Activated B cell treated with CpG ODN at 0.5 μM for 24 hours (primary cell): ENCODE results near the gene PIGW. TPM values are rescaled to one million over a fixed set of nuclear protein-coding genes. Genes with fewer than 3 reads are reported as not detected.
A peak's percentile ranks its signal among the peaks of the same experiment; 100 is the strongest.

Experiments used
- ATAC-seq: fragments of 200-7000 bp; cut with Tn5 transposase; one replicate; pipeline ENCODE4 v1.10.0; 2021; ENCODE audit warnings: low read depth, mild to moderate bottlenecking, moderate library complexity
- CTCF ChIA-PET: fragments of 350-600 bp; sonication (Branson Sonifier 250); formaldehyde crosslinking; loops from one replicate; lab custom pipeline; 2021; ENCODE audit warnings: antibody characterized with exemption; lab: Charles Lee
- POLR2A ChIA-PET: fragments of 350-600 bp; sonication (Branson Sonifier 250); formaldehyde crosslinking; loops from one replicate; lab custom pipeline; 2021; ENCODE audit warnings: antibody characterized with exemption; lab: Charles Lee
- DNase-seq: peaks from one replicate; pipeline ENCODE4 v3.0.0; 2022
- H3K27ac Mint-ChIP-seq: one replicate; pipeline ENCODE4 v1.8.0; 2020; ENCODE audit warnings: mixed read lengths
- H3K27me3 Mint-ChIP-seq: one replicate; pipeline ENCODE4 v1.8.0; 2021; ENCODE audit warnings: mixed read lengths
- H3K36me3 Mint-ChIP-seq: one replicate; pipeline ENCODE4 v1.8.0; 2021; ENCODE audit warnings: low read depth, mixed read lengths
- H3K4me1 Mint-ChIP-seq: one replicate; pipeline ENCODE4 v1.8.0; 2021; ENCODE audit warnings: mixed read lengths
- H3K4me3 Mint-ChIP-seq: one replicate; pipeline ENCODE4 v1.8.0; 2020; ENCODE audit warnings: mild to moderate bottlenecking, mixed read lengths
- H3K9me3 Mint-ChIP-seq: one replicate; pipeline ENCODE4 v1.8.0; 2020; ENCODE audit warnings: mixed read lengths
- CTCF ChIP-seq: fragments of 200-600 bp; IDR thresholded peaks from one replicate; pipeline ENCODE4 v1.8.0; 2022; ENCODE audit warnings: antibody characterized with exemption, mild to moderate bottlenecking
- intact Hi-C: fragments of 100-400 bp; cut with micrococcal nuclease; formaldehyde crosslinking; loops from one replicate; pipeline ENCODE4 v1.15.1; 2024
- total RNA-seq: library from RNA; stranded (reverse); gene quantifications from 2 replicates; pipeline ENCODE4 v1.2.3, GENCODE V29; 2022

The PIGW gene
- total RNA-seq, 1 donor from 2014 or later: 20.7 TPM

GRCh38 chr17:36527621-36528250 is 7.1 kb upstream of the PIGW start:
- POLR2A ChIA-PET: interaction anchor here (0.7 to 1.6 kb wide), 2 partner anchors 16 to 446 kb away, joined by 3 read pairs; no protein-coding TSS in a partner anchor
- no peak for TF ChIP-seq CTCF
- ATAC-seq: no peak
- no peak for DNase-seq
- no peaks in the 10 kb centered on the region for H3K27me3 Mint-ChIP-seq
- CTCF ChIA-PET: no interaction called here
- no peaks in the 10 kb centered on the region for H3K9me3 Mint-ChIP-seq
- H3K4me3 Mint-ChIP-seq: no peak overlapping the region
- H3K36me3 Mint-ChIP-seq: peaks cover 55% of the 10 kb centered on the region
- intact Hi-C loops: no loop called here
- H3K27ac Mint-ChIP-seq: no peak overlapping the region
- no peaks in the 10 kb centered on the region for H3K4me1 Mint-ChIP-seq

- no peak for ATAC-seq
- peaks cover 56% of the 10 kb centered on the region for H3K36me3 Mint-ChIP-seq
- POLR2A ChIA-PET: no interaction called here
Measured at GRCh38 chr17:36529121-36529520, 5.7 kb upstream of the PIGW start.

GRCh38 chr17:36532435-36532975 is 2.3 kb upstream of the PIGW start:
- intact Hi-C loops: loop anchor here (5.0 kb wide), 1 partner anchor 585 kb away; no protein-coding TSS in a partner anchor
- H3K27ac Mint-ChIP-seq: no peak overlapping the region

More at GRCh38 chr17:36529121-36529520, 5.7 kb upstream of the PIGW start:
- H3K9me3 Mint-ChIP-seq: no peaks in the 10 kb centered on the region
- intact Hi-C loops: no loop called here
- no peaks in the 10 kb centered on the region for H3K27me3 Mint-ChIP-seq
- no peak overlapping the region for H3K27ac Mint-ChIP-seq
- CTCF ChIA-PET: no interaction called here
- no peak for DNase-seq
- peaks cover 8% of the 10 kb centered on the region for H3K4me1 Mint-ChIP-seq
- no peak for TF ChIP-seq CTCF
- H3K4me3 Mint-ChIP-seq: no peak overlapping the region

GRCh38 chr17:36533935-36534839 is 600 bp upstream of the PIGW start:
- intact Hi-C loops: loop anchor here (1.0 to 5.0 kb wide), 4 partner anchors 48 to 587 kb away; partner anchors contain the start of genes MRM1 and ZNHIT3
- no peak for TF ChIP-seq CTCF
- ChIA-PET CTCF (interaction anchor here (0.6 to 2.7 kb wide), 5 partner anchors 10 to 460 kb away, joined by 3 to 12 read pairs (median 5); partner anchors contain the start of gene GGNBP2), POLR2A (interaction anchor here (0.9 to 5.0 kb wide), 9 partner anchors 10 to 1287 kb away, joined by 3 to 153 read pairs (median 6); partner anchors contain the start of genes GGNBP2, MRM1 and ZNHIT3)
- no peaks in the 10 kb centered on the region for H3K27me3 Mint-ChIP-seq
- ATAC-seq (peak; percentile 36), DNase-seq (peak; percentile 60)
- H3K9me3 Mint-ChIP-seq: no peaks in the 10 kb centered on the region
- H3K36me3 Mint-ChIP-seq: peaks cover 43% of the 10 kb centered on the region
- peak overlapping the region; percentile 100 for H3K27ac Mint-ChIP-seq
- H3K4me3 Mint-ChIP-seq: peak overlapping the region; percentile 98
- peaks cover 20% of the 10 kb centered on the region for H3K4me1 Mint-ChIP-seq

More at GRCh38 chr17:36532435-36532975, 2.3 kb upstream of the PIGW start:
- ATAC-seq (no peak), DNase-seq (no peak)
- ChIA-PET CTCF (no interaction called here), POLR2A (interaction anchor here (0.5 kb wide), 1 partner anchor 12 kb away, joined by 5 read pairs; the partner anchor contains the start of gene GGNBP2)
- H3K27me3 Mint-ChIP-seq: no peaks in the 10 kb centered on the region
- no peak for TF ChIP-seq CTCF
- H3K36me3 Mint-ChIP-seq: peaks cover 44% of the 10 kb centered on the region
- H3K4me1 Mint-ChIP-seq: peaks cover 20% of the 10 kb centered on the region
- no peaks in the 10 kb centered on the region for H3K9me3 Mint-ChIP-seq
- H3K4me3 Mint-ChIP-seq: no peak overlapping the region
